PFSK-1 (cell line): ENCODE measurements around the gene B9D2.
A peak's percentile ranks its signal among the peaks of the same experiment; 100 is the strongest.

Source experiments
- POLR2AphosphoS5 ChIP-seq: IDR thresholded peaks from 2 replicates; pipeline ENCODE4 v1.6.1; 2012; ENCODE audit warnings: low read depth, mild to moderate bottlenecking, control low read depth, low read length, moderate library complexity
- REST ChIP-seq, 2 experiments: IDR thresholded peaks; 2 replicates each; pipeline versions ENCODE4 v1.6.1 to v1.8.0; 2011 to 2012; ENCODE audit warnings: low read depth in 2 of 2, low read length in 2 of 2, control low read depth in 1 of 2, inconsistent platforms in 1 of 2, mild to moderate bottlenecking in 1 of 2, moderate library complexity in 1 of 2; ENCODE audit not compliant: insufficient read depth in 1 of 2
- TAF1 ChIP-seq: IDR thresholded peaks from 2 replicates; pipeline ENCODE4 v1.6.1; 2012; ENCODE audit warnings: low read length, control low read depth, borderline replicate concordance; ENCODE audit not compliant: insufficient read depth

GRCh38 chr19:41353466-41354342 lies 10.2 kb downstream of the B9D2 start, which contains the start of gene TGFB1:
- TF ChIP-seq POLR2AphosphoS5, result peak; percentile 55
- TF ChIP-seq REST (IDR thresholded peaks at IDR 0.05; ENCODE audit: insufficient read depth in 1 of 2, low read depth in 2 of 2, low read length in 2 of 2), result 0 out of 4 replicates have a peak, but pooled peaks of 1 of the 2 experiments have one; percentile 10
- 0 out of 2 replicates have a peak, but pooled peaks have one; percentile 4 for TF ChIP-seq TAF1
